WTC11 (cell line): ENCODE data around the gene MACROD2. TPM values are rescaled to one million over a fixed set of nuclear protein-coding genes. Genes with fewer than 3 reads are reported as not detected.

ENCODE experiments used
- ATAC-seq: fragments of 200-7000 bp; cut with Tn5 transposase; 2 replicates; pipeline ENCODE4 v1.10.0; 2021; ENCODE audit warnings: mild to moderate bottlenecking, moderate library complexity
- CTCF ChIA-PET: fragments of 300-600 bp; sonication (Branson Sonifier 250); formaldehyde crosslinking; loops from one replicate; lab custom pipeline; 2021; ENCODE audit warnings: antibody characterized with exemption; lab: Charles Lee
- POLR2A ChIA-PET: fragments of 350-600 bp; sonication (Branson Sonifier 250); formaldehyde crosslinking; loops from one replicate; lab custom pipeline; 2021; ENCODE audit warnings: antibody characterized with exemption; lab: Charles Lee
- DNase-seq: peaks from one replicate; pipeline ENCODE4 v3.0.0; 2021; ENCODE audit warnings: low spot score
- H3K27ac Mint-ChIP-seq: 2 replicates; pipeline ENCODE4 v1.8.0; 2021; ENCODE audit warnings: mixed read lengths
- H3K27me3 Mint-ChIP-seq: 2 replicates; pipeline ENCODE4 v1.8.0; 2021; ENCODE audit warnings: low read depth, mild to moderate bottlenecking, moderate library complexity, mixed read lengths
- H3K36me3 Mint-ChIP-seq: 2 replicates; pipeline ENCODE4 v1.8.0; 2021; ENCODE audit warnings: mixed read lengths
- H3K4me1 Mint-ChIP-seq: 2 replicates; pipeline ENCODE4 v1.8.0; 2022; ENCODE audit warnings: mixed read lengths
- H3K4me3 Mint-ChIP-seq: 2 replicates; pipeline ENCODE4 v1.8.0; 2021; ENCODE audit warnings: mild to moderate bottlenecking, moderate library complexity, mixed read lengths
- H3K9me3 Mint-ChIP-seq: 2 replicates; pipeline ENCODE4 v1.8.0; 2021; ENCODE audit warnings: mixed read lengths
- ATF6 ChIP-seq: sonication (generic); formaldehyde crosslinking; IDR thresholded peaks from 2 replicates; pipeline ENCODE4 v1.8.1; 2023; ENCODE audit warnings: mild to moderate bottlenecking, missing genetic modification reagents
- E2F1 ChIP-seq: sonication (generic); formaldehyde crosslinking; IDR thresholded peaks from 2 replicates; pipeline ENCODE4 v1.8.0; 2022; ENCODE audit warnings: mild to moderate bottlenecking, missing genetic modification reagents
- NFATC4 ChIP-seq: fragments of 250-450 bp; sonication (Bioruptor Pico); IDR thresholded peaks from 2 replicates; pipeline ENCODE4 v1.9.0; 2021; ENCODE audit warnings: mild to moderate bottlenecking
- NR2C2 ChIP-seq: sonication (generic); formaldehyde crosslinking; IDR thresholded peaks from 2 replicates; pipeline ENCODE4 v1.8.0; 2022; ENCODE audit warnings: mild to moderate bottlenecking, missing genetic modification reagents
- PRRX2 ChIP-seq: fragments of 250-450 bp; sonication (Bioruptor Pico); IDR thresholded peaks from 2 replicates; pipeline ENCODE4 v1.8.0; 2021; ENCODE audit warnings: mild to moderate bottlenecking
- RORB ChIP-seq: fragments of 250-450 bp; sonication (Bioruptor Pico); IDR thresholded peaks from 2 replicates; pipeline ENCODE4 v1.9.0; 2021; ENCODE audit warnings: mild to moderate bottlenecking
- SP1 ChIP-seq: sonication (generic); formaldehyde crosslinking; conservative IDR thresholded peaks from 2 replicates; pipeline ENCODE4 v1.8.1; 2022; ENCODE audit warnings: missing genetic modification reagents
- ZNF121 ChIP-seq: sonication (generic); formaldehyde crosslinking; IDR thresholded peaks from 2 replicates; pipeline ENCODE4 v1.8.0; 2023; ENCODE audit warnings: missing genetic modification reagents
- ZNF219 ChIP-seq: sonication (generic); formaldehyde crosslinking; IDR thresholded peaks from 2 replicates; pipeline ENCODE4 v1.8.0; 2023; ENCODE audit warnings: missing genetic modification reagents, mild to moderate bottlenecking, borderline replicate concordance
- ZNF416 ChIP-seq: fragments of 250-450 bp; sonication (Bioruptor Pico); IDR thresholded peaks from 2 replicates; pipeline ENCODE4 v1.9.0; 2021; ENCODE audit warnings: mild to moderate bottlenecking, inconsistent platforms
- total RNA-seq: library from RNA; stranded (reverse); gene quantifications from 3 replicates; pipeline ENCODE4 v1.2.3, GENCODE V29; 2021
- TF ChIP-seq, protein P1 (sequence below): sonication (generic); formaldehyde crosslinking; IDR thresholded peaks from 2 replicates; pipeline ENCODE4 v1.8.1; 2023; ENCODE audit warnings: mild to moderate bottlenecking, missing genetic modification reagents
- TF ChIP-seq, protein P2 (sequence below): fragments of 250-450 bp; sonication (Bioruptor Pico); IDR thresholded peaks from 2 replicates; pipeline ENCODE4 v1.9.0; 2021; ENCODE audit warnings: mild to moderate bottlenecking
- TF ChIP-seq, protein P3 (sequence below): sonication (generic); formaldehyde crosslinking; IDR thresholded peaks from 2 replicates; pipeline ENCODE4 v1.8.0; 2022; ENCODE audit warnings: mild to moderate bottlenecking, missing genetic modification reagents
- TF ChIP-seq, protein P4 (sequence below): sonication (generic); formaldehyde crosslinking; IDR thresholded peaks from 2 replicates; pipeline ENCODE4 v1.8.0; 2023; ENCODE audit warnings: missing genetic modification reagents

The MACROD2 gene
- total RNA-seq, 1 experiment from 2014 or later = 4.1 TPM

GRCh38 chr20:14407336-14407735, 412.0 kb downstream of the MACROD2 start (continued):
- TF ChIP-seq, protein P1, sequence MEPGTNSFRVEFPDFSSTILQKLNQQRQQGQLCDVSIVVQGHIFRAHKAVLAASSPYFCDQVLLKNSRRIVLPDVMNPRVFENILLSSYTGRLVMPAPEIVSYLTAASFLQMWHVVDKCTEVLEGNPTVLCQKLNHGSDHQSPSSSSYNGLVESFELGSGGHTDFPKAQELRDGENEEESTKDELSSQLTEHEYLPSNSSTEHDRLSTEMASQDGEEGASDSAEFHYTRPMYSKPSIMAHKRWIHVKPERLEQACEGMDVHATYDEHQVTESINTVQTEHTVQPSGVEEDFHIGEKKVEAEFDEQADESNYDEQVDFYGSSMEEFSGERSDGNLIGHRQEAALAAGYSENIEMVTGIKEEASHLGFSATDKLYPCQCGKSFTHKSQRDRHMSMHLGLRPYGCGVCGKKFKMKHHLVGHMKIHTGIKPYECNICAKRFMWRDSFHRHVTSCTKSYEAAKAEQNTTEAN = no peak
- TF ChIP-seq, protein P2, sequence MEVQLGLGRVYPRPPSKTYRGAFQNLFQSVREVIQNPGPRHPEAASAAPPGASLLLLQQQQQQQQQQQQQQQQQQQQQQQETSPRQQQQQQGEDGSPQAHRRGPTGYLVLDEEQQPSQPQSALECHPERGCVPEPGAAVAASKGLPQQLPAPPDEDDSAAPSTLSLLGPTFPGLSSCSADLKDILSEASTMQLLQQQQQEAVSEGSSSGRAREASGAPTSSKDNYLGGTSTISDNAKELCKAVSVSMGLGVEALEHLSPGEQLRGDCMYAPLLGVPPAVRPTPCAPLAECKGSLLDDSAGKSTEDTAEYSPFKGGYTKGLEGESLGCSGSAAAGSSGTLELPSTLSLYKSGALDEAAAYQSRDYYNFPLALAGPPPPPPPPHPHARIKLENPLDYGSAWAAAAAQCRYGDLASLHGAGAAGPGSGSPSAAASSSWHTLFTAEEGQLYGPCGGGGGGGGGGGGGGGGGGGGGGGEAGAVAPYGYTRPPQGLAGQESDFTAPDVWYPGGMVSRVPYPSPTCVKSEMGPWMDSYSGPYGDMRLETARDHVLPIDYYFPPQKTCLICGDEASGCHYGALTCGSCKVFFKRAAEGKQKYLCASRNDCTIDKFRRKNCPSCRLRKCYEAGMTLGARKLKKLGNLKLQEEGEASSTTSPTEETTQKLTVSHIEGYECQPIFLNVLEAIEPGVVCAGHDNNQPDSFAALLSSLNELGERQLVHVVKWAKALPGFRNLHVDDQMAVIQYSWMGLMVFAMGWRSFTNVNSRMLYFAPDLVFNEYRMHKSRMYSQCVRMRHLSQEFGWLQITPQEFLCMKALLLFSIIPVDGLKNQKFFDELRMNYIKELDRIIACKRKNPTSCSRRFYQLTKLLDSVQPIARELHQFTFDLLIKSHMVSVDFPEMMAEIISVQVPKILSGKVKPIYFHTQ (CRISPR knock-in tag) = no peak
- no peak for TF ChIP-seq NR2C2 (CRISPR knock-in tag)
- TF ChIP-seq NFATC4 = no peak
- TF ChIP-seq RORB (CRISPR knock-in tag) = no peak
- TF ChIP-seq PRRX2 = no peak

- Mint-ChIP-seq H3K27me3 (no peaks in the 10 kb centered on the region; the same call in 1 of the 2 replicates), H3K4me1 (peaks cover 27% of the 10 kb centered on the region), H3K9me3 (no peaks in the 10 kb centered on the region), H3K36me3 (no peaks in the 10 kb centered on the region), H3K27ac (no peak overlapping the region)
- POLR2A ChIA-PET = no interaction called here
- CTCF ChIA-PET = no interaction called here
- ATAC-seq = no peak
- no peak for DNase-seq
- TF ChIP-seq, protein P3, sequence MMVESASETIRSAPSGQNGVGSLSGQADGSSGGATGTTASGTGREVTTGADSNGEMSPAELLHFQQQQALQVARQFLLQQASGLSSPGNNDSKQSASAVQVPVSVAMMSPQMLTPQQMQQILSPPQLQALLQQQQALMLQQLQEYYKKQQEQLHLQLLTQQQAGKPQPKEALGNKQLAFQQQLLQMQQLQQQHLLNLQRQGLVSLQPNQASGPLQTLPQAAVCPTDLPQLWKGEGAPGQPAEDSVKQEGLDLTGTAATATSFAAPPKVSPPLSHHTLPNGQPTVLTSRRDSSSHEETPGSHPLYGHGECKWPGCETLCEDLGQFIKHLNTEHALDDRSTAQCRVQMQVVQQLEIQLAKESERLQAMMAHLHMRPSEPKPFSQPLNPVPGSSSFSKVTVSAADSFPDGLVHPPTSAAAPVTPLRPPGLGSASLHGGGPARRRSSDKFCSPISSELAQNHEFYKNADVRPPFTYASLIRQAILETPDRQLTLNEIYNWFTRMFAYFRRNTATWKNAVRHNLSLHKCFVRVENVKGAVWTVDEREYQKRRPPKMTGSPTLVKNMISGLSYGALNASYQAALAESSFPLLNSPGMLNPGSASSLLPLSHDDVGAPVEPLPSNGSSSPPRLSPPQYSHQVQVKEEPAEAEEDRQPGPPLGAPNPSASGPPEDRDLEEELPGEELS (CRISPR knock-in tag) = no peak
- TF ChIP-seq, protein P4, sequence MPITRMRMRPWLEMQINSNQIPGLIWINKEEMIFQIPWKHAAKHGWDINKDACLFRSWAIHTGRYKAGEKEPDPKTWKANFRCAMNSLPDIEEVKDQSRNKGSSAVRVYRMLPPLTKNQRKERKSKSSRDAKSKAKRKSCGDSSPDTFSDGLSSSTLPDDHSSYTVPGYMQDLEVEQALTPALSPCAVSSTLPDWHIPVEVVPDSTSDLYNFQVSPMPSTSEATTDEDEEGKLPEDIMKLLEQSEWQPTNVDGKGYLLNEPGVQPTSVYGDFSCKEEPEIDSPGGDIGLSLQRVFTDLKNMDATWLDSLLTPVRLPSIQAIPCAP (CRISPR knock-in tag) = no peak
- TF ChIP-seq ZNF121 (CRISPR knock-in tag) = no peak
- TF ChIP-seq ZNF416 = no peak
- no peak for TF ChIP-seq E2F1
- no peak for TF ChIP-seq ZNF219 (CRISPR knock-in tag)
- TF ChIP-seq, protein P2 (CRISPR knock-in tag) = no peak
- no peak for TF ChIP-seq SP1 (CRISPR knock-in tag)
- TF ChIP-seq ATF6 (CRISPR knock-in tag) = no peak
- TF ChIP-seq, all 79 proteins: peak for 0
- H3K4me3 Mint-ChIP-seq = no peak overlapping the region
Measured at GRCh38 chr20:14410869-14411555, 415.7 kb downstream of the MACROD2 start.
